ENCODE measurements around the gene RARG.

RARG gene

DNA sequence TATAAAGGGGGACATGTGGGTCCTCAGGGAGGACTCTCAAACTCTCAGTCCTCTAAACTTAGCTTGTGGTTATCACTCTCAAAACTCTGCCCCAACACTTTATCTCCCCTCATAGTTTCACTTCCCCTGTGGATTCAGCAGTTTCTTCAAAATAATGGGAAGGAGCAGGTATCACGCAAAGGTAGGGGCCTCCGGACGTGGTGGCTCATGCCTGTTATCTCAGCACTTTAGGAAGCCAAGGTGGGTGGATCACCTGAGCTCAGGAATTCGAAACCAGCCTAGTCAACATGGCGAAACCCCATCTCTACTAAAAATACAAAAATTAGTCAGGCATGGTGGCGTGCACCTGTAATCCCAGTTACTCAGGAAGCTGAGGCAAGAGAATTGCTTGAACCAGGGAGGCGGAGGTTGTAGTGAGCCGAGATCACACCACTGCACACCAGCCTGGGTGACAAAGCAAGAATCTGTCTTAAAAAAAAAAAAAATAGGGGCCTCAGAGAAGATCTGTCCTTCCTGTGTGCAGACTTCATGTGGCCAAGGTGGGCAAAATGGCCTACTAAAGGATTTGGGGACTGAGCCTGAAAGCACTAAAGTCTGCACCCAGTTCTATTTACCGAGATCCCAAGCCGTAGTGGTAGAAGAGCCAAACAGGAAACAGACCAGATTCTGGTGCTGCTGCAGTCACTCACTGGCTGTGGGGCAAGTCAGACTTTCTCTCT, 31.4 kb downstream of the RARG start:
- TF ChIP-seq, protein P1, sequence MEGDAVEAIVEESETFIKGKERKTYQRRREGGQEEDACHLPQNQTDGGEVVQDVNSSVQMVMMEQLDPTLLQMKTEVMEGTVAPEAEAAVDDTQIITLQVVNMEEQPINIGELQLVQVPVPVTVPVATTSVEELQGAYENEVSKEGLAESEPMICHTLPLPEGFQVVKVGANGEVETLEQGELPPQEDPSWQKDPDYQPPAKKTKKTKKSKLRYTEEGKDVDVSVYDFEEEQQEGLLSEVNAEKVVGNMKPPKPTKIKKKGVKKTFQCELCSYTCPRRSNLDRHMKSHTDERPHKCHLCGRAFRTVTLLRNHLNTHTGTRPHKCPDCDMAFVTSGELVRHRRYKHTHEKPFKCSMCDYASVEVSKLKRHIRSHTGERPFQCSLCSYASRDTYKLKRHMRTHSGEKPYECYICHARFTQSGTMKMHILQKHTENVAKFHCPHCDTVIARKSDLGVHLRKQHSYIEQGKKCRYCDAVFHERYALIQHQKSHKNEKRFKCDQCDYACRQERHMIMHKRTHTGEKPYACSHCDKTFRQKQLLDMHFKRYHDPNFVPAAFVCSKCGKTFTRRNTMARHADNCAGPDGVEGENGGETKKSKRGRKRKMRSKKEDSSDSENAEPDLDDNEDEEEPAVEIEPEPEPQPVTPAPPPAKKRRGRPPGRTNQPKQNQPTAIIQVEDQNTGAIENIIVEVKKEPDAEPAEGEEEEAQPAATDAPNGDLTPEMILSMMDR (conservative IDR thresholded peaks at IDR 0.05; ENCODE audit: low read depth, low read length): no peak
- no peak for DNase-seq (ENCODE audit: low read depth)
- H3K4me3 ChIP-seq (ENCODE audit: low read length): no peak overlapping the region

DNA sequence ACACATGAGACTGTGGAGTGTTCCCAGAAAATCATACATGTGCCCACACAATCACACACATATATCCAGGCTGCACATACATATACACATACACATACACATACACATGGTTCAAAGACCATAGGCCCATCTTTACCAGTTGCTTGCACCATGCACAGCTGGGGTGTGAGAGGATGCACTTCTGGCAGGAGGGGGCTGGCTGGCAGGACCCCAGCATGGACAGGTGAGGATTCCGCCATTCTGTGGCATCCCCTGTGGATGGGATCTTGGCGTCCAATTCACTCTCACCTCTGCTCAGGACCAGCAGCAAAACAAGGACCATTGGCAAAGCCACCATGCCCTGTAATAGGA, 31.9 kb downstream of the RARG start:
- DNase-seq (ENCODE audit: low read depth): no peak
- TF ChIP-seq, protein P1 (conservative IDR thresholded peaks at IDR 0.05; ENCODE audit: low read depth, low read length): no peak
- no peak overlapping the region for H3K4me3 ChIP-seq (ENCODE audit: low read length)

DNA sequence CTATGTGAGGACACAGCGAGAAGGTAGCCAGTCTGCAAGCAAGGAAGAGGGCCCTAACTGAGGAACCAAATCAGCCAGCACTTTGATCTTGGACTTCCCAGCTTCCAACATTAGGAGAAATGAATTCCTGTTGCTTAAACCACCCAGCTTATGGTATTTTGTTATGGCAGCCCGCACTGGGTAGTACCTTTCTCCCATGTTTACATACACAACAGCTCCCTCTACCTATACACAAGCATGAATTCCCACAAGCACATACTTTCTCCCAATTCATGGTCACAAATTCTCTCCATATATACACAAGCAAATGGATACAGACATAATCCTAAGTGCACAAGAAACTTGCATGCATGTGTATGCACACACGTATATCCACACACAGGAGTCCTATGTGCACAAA, 32.3 kb downstream of the RARG start:
- no peak overlapping the region for H3K4me3 ChIP-seq (ENCODE audit: low read length)
- no peak for DNase-seq (ENCODE audit: low read depth)
- TF ChIP-seq, protein P1 (conservative IDR thresholded peaks at IDR 0.05; ENCODE audit: low read depth, low read length): no peak

DNA sequence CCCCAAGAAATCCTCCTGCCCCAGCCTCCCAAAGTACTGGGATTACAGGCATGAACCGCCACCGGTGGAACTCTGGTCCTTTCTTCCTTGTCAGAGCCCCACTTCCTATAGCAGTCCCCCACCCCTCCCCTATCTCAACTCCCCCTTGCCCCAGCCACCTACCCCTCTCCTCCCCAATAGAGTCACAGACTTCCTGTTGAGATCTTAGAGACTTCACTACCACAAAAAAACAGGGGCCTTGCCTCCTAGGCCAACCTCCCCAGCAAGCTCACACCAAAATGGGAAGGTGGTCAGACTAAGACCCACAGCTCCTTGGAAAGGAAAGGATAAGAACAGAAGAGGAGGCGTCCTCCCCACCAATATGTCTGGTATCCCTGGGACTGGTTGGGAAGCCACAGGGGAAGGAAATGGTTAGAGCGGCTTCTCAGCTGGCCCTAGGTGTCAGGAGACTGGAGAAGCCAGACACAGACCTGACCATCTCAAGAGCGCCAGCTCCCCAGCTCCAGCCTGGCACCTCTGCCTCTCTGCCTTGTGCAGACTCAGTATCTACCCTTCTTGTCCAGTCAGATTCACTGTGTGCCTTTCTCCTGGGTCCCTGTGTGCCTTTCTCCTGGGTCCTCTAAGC, 33.4 kb downstream of the RARG start:
- TF ChIP-seq, protein P1 (conservative IDR thresholded peaks at IDR 0.05; ENCODE audit: low read depth, low read length): no peak
- no peak overlapping the region for H3K4me3 ChIP-seq (ENCODE audit: low read length)
- no peak for DNase-seq (ENCODE audit: low read depth)

DNA sequence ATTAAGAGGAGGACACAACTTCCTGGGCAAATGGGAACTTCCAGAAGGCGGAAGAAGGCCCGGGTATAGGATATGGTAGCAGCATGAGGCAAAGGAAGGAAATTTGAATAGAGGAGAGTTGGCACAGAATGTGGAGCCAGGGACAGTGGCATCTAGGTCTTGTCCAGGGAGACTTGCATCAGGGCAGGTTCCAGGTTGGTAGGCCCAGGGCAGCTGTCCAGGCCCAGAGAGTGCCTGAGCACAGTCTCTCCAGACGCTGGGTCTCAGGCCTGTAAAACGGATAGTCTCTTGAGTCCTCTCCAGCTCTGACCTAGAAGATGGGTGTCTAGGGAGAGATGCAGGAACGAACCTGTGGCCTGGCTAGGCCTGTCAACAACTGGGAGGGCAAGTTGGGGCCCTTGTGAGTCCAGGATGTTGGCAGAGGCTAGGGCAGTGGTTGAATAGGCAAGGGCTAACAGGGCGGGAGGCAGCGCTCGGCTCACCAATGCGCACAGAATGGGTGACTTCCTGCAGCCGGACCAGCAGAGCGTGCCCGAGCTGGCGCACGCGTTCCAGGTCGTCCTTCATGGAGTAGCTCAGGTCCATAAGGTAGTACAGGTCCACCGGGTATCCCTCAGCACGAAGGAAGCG, 34.9 kb downstream of the RARG start:
- TF ChIP-seq, protein P1 (conservative IDR thresholded peaks at IDR 0.05; ENCODE audit: low read depth, low read length): no peak

DNA sequence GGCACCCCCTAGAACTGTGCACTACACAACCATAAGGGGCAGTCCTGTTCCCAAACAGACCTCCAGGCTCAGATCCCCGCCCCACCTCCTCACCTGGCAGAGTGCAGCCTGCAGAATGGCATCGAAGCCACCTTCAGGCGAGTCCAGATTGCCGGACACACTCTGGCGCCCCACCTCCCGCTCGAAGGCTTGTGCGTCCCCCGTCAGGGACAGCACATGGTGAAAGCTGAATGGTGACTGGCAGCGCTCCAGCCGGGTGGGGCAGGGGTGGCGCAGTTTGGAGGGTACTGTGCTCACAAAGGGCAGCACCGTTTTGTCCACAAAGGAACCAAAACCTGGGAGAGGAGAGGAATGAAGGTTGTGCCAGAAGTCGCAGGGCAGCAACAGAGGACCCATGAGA, 35.5 kb downstream of the RARG start:
- H3K4me3 ChIP-seq (ENCODE audit: low read length): no peak overlapping the region
- DNase-seq (ENCODE audit: low read depth): no peak
- TF ChIP-seq, protein P1 (conservative IDR thresholded peaks at IDR 0.05; ENCODE audit: low read depth, low read length): no peak

More for the DNA sequence above, 34.9 kb downstream of the RARG start:
- DNase-seq (ENCODE audit: low read depth): no peak
- no peak overlapping the region for H3K4me3 ChIP-seq (ENCODE audit: low read length)

All from retinal pigment epithelial cell (primary cell).